ENCODE data around the gene ZC3HAV1. TPM values are rescaled to one million over a fixed set of nuclear protein-coding genes. Genes with fewer than 3 reads are reported as not detected.

The ZC3HAV1 gene
- total RNA-seq, 2 experiments from 2014 or later: 131 to 134 TPM

GRCh38 chr7:139124084-139124914 lies 14.8 kb upstream of the ZC3HAV1 start:
- no peak overlapping the region for H3K27ac Mint-ChIP-seq
- H3K4me1 Mint-ChIP-seq (ENCODE audit: low read depth): peaks cover 45% of the 10 kb centered on the region
- no peaks in the 10 kb centered on the region for H3K27me3 Mint-ChIP-seq (ENCODE audit: low read depth)
- peak; percentile 71 for DNase-seq
- no peaks in the 10 kb centered on the region for H3K36me3 Mint-ChIP-seq (ENCODE audit: low read depth)
- no peaks in the 10 kb centered on the region for H3K9me3 Mint-ChIP-seq
- CTCF ChIA-PET: interaction anchor here (1.0 to 1.5 kb wide), 5 partner anchors 9 to 106 kb away, joined by 3 to 6 read pairs (median 3); partner anchors contain the start of gene UBN2
- no peak overlapping the region for H3K4me3 Mint-ChIP-seq
- intact Hi-C loops (cut with micrococcal nuclease): no loop called here

DNA sequence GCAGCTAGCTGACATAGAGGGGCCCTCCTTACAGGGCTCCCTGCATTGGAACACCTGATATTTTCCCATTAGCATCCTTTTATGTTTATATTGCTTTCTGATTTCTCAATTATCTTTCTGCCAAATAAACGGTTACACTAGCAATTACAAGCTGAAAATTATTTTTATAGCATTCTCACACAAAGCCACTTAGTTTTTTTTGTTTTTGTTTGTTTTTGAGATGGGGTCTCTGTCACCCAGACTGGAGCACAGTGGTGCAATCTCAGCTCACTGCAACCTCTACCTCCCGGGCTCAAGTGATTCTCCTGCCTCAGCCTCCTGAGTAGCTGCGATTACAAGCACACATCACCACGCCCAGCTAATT lies 9.9 kb upstream of the ZC3HAV1 start:
- no peaks in the 10 kb centered on the region for H3K36me3 Mint-ChIP-seq (ENCODE audit: low read depth)
- peak overlapping the region; percentile 17 for H3K27ac Mint-ChIP-seq
- no peak for DNase-seq
- CTCF ChIA-PET: interaction anchor here (0.6 to 1.3 kb wide), 2 partner anchors 9 to 60 kb away, joined by 3 to 4 read pairs; no protein-coding TSS in a partner anchor
- no peaks in the 10 kb centered on the region for H3K27me3 Mint-ChIP-seq (ENCODE audit: low read depth)
- no peaks in the 10 kb centered on the region for H3K9me3 Mint-ChIP-seq
- peaks cover 58% of the 10 kb centered on the region for H3K4me1 Mint-ChIP-seq (ENCODE audit: low read depth)
- no peak overlapping the region for H3K4me3 Mint-ChIP-seq
- intact Hi-C loops (cut with micrococcal nuclease): loop anchor here (2.0 to 10.0 kb wide), 5 partner anchors 111 to 1278 kb away; partner anchors contain the start of genes SLC37A3 and UBN2

DNA sequence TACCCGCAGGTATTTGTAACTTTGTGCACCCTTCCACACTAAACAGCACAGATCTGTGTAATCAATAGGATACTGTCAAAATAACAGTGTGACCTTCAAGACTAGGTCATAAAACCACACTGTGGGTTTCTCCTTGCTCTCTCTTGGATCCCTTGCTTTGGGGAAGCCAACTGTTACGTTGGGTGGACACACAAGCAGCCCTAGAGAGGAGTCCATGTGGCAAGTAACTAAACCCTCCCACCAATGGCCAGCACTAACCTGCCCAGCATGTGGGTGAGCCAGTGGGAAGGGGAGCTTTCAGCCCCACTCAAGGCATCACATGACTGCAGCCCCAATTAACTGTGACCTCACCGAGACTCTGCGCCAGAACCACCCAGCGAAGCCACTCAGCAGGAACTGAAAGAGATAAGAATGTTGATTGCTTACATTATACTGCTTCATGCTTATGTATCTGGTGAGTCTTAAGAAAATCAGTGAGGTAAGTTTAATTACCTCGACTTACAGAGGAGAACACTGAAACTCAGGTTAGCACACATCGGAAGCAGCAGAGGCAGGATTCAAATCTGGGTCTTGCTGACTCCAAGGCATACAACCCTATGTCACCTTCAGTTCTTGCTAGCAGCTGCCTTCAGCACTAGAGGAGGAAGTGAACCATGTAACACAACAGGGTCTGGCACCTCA lies 9.4 kb upstream of the ZC3HAV1 start:
- Mint-ChIP-seq H3K36me3 (ENCODE audit: low read depth) (no peaks in the 10 kb centered on the region), H3K4me3 (peak overlapping the region; percentile 32), H3K9me3 (no peaks in the 10 kb centered on the region), H3K27ac (peak overlapping the region; percentile 17), H3K27me3 (ENCODE audit: low read depth) (no peaks in the 10 kb centered on the region), H3K4me1 (ENCODE audit: low read depth) (peaks cover 57% of the 10 kb centered on the region)
- CTCF ChIA-PET: interaction anchor here (0.6 to 1.3 kb wide), 2 partner anchors 9 to 60 kb away, joined by 3 to 4 read pairs; no protein-coding TSS in a partner anchor
- intact Hi-C loops (cut with micrococcal nuclease): loop anchor here (1.0 to 10.0 kb wide), 8 partner anchors 10 to 1278 kb away; partner anchors contain the start of genes SLC37A3, UBN2 and ZC3HAV1
- DNase-seq: peak; percentile 57

GRCh38 chr7:139118234-139118804 lies 8.8 kb upstream of the ZC3HAV1 start:
- intact Hi-C loops (cut with micrococcal nuclease): loop anchor here (1.0 to 10.0 kb wide), 8 partner anchors 9 to 1279 kb away; partner anchors contain the start of genes SLC37A3, UBN2 and ZC3HAV1
- peak overlapping the region; percentile 17 for H3K27ac Mint-ChIP-seq
- DNase-seq: peak; percentile 76
- no peaks in the 10 kb centered on the region for H3K27me3 Mint-ChIP-seq (ENCODE audit: low read depth)
- H3K36me3 Mint-ChIP-seq (ENCODE audit: low read depth): no peaks in the 10 kb centered on the region
- peaks cover 52% of the 10 kb centered on the region for H3K4me1 Mint-ChIP-seq (ENCODE audit: low read depth)
- peak overlapping the region; percentile 46 for H3K4me3 Mint-ChIP-seq
- no peaks in the 10 kb centered on the region for H3K9me3 Mint-ChIP-seq
- CTCF ChIA-PET: interaction anchor here (0.6 to 1.5 kb wide), 2 partner anchors 15 to 23 kb away, joined by 3 to 5 read pairs; a partner anchor contains a TSS

- H3K27ac Mint-ChIP-seq: peak overlapping the region; percentile 17
- no peaks in the 10 kb centered on the region for H3K9me3 Mint-ChIP-seq
- no peaks in the 10 kb centered on the region for H3K36me3 Mint-ChIP-seq (ENCODE audit: low read depth)
- no peak for DNase-seq
- peaks cover 52% of the 10 kb centered on the region for H3K4me1 Mint-ChIP-seq (ENCODE audit: low read depth)
- H3K4me3 Mint-ChIP-seq: no peak overlapping the region
- H3K27me3 Mint-ChIP-seq (ENCODE audit: low read depth): no peaks in the 10 kb centered on the region
- intact Hi-C loops (cut with micrococcal nuclease): loop anchor here (1.0 to 10.0 kb wide), 8 partner anchors 8 to 1280 kb away; partner anchors contain the start of genes SLC37A3, UBN2 and ZC3HAV1
- CTCF ChIA-PET: interaction anchor here (0.6 to 1.5 kb wide), 2 partner anchors 16 to 24 kb away, joined by 3 to 5 read pairs; a partner anchor contains a TSS
Measured at GRCh38 chr7:139117599-139118233, 8.2 kb upstream of the ZC3HAV1 start.

DNA sequence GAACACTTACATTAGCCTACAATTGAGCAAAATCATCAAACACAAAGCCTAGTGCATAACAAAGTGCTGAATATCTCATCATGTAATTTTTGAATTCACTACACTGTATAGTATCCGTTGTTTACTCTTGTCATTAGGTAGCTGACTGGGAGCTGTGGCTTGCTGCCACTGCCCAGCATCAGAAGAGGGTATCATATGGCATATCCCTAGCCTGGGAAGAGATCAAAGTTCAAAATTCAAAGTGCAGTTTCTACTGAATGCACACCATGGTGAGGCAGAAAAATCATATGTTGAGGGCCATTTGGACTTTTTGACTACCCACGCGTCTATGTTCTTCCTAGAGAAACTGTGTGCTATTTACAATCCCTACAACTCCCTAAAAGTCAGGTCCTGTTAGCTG lies 7.5 kb upstream of the ZC3HAV1 start:
- CTCF ChIA-PET: interaction anchor here (1.5 kb wide), 1 partner anchor 17 kb away, joined by 3 read pairs; a partner anchor contains a TSS
- H3K27ac Mint-ChIP-seq: no peak overlapping the region
- DNase-seq: no peak
- no peak overlapping the region for H3K4me3 Mint-ChIP-seq
- no peaks in the 10 kb centered on the region for H3K36me3 Mint-ChIP-seq (ENCODE audit: low read depth)
- intact Hi-C loops (cut with micrococcal nuclease): loop anchor here (5.0 to 10.0 kb wide), 3 partner anchors 215 to 1280 kb away; partner anchors contain the start of gene SLC37A3
- H3K9me3 Mint-ChIP-seq: peaks cover 1% of the 10 kb centered on the region
- H3K27me3 Mint-ChIP-seq (ENCODE audit: low read depth): no peaks in the 10 kb centered on the region
- H3K4me1 Mint-ChIP-seq (ENCODE audit: low read depth): peaks cover 59% of the 10 kb centered on the region

DNA sequence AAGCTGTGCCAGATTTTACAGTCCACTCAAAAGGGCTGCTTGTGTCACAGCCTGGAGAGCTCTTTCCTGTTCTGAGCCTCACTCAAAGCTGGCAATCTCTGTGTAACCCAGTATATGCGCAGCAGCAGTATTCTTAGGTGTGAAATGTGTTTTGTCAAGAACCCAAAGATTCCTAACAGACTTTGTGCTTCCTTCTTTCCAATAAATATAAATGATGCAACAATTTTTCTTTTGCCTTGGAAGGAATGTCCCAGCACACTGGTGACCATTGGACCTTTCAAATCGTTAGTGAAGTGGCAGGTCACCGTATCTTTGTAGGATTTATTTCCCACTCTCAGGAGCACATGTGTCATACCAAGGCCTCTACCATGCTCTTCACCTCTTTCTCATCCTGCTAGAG lies 5.6 kb upstream of the ZC3HAV1 start:
- CTCF ChIA-PET: interaction anchor here (1.2 to 1.5 kb wide), 4 partner anchors 10 to 23 kb away, joined by 3 to 4 read pairs (median 4); no protein-coding TSS in a partner anchor

GRCh38 chr7:139114585-139114984 lies 5.1 kb upstream of the ZC3HAV1 start:
- H3K27ac Mint-ChIP-seq: no peak overlapping the region
- no peaks in the 10 kb centered on the region for H3K27me3 Mint-ChIP-seq (ENCODE audit: low read depth)
- intact Hi-C loops (cut with micrococcal nuclease): loop anchor here (10.0 kb wide), 1 partner anchor 570 kb away; no protein-coding TSS in a partner anchor
- no peak for DNase-seq
- peaks cover 75% of the 10 kb centered on the region for H3K4me1 Mint-ChIP-seq (ENCODE audit: low read depth)
- peaks cover 5% of the 10 kb centered on the region for H3K9me3 Mint-ChIP-seq
- H3K4me3 Mint-ChIP-seq: no peak overlapping the region
- CTCF ChIA-PET: interaction anchor here (0.6 to 1.5 kb wide), 4 partner anchors 10 to 81 kb away, joined by 3 to 5 read pairs (median 4); no protein-coding TSS in a partner anchor
- H3K36me3 Mint-ChIP-seq (ENCODE audit: low read depth): peaks cover 2% of the 10 kb centered on the region

More for the DNA sequence above, 5.6 kb upstream of the ZC3HAV1 start:
- intact Hi-C loops (cut with micrococcal nuclease): loop anchor here (5.0 to 10.0 kb wide), 3 partner anchors 213 to 1282 kb away; partner anchors contain the start of gene SLC37A3
- no peak for DNase-seq
- Mint-ChIP-seq H3K4me1 (ENCODE audit: low read depth) (peaks cover 76% of the 10 kb centered on the region), H3K4me3 (no peak overlapping the region), H3K27me3 (ENCODE audit: low read depth) (no peaks in the 10 kb centered on the region), H3K9me3 (peaks cover 5% of the 10 kb centered on the region), H3K27ac (no peak overlapping the region), H3K36me3 (ENCODE audit: low read depth) (no peaks in the 10 kb centered on the region)

DNA sequence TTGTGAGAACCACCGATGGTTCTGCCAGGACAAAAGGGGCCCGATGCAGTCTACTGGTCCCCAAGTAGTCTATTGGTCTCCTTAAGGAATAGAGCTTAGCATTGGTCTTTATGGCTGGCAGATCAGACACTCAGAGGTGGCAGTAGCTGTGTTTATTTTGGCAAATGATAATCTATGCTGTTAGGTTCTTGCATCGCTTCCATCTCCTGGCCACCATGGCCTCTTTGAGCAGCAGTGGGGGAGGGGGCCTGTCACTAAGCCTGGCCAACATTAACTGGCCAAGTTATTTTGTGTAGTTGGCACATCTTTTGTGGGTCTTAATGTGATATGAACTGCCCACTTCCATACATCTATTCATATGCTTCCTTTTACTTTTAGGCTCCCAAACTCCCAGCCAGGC lies 4.5 kb upstream of the ZC3HAV1 start:
- H3K4me3 Mint-ChIP-seq: no peak overlapping the region
- intact Hi-C loops (cut with micrococcal nuclease): loop anchor here (10.0 kb wide), 1 partner anchor 571 kb away; no protein-coding TSS in a partner anchor
- H3K9me3 Mint-ChIP-seq: peaks cover 5% of the 10 kb centered on the region
- CTCF ChIA-PET: interaction anchor here (0.6 to 1.5 kb wide), 3 partner anchors 10 to 81 kb away, joined by 3 to 5 read pairs (median 4); no protein-coding TSS in a partner anchor
- peaks cover 8% of the 10 kb centered on the region for H3K36me3 Mint-ChIP-seq (ENCODE audit: low read depth)
- H3K27me3 Mint-ChIP-seq (ENCODE audit: low read depth): no peaks in the 10 kb centered on the region
- peaks cover 69% of the 10 kb centered on the region for H3K4me1 Mint-ChIP-seq (ENCODE audit: low read depth)
- no peak for DNase-seq
- H3K27ac Mint-ChIP-seq: no peak overlapping the region

DNA sequence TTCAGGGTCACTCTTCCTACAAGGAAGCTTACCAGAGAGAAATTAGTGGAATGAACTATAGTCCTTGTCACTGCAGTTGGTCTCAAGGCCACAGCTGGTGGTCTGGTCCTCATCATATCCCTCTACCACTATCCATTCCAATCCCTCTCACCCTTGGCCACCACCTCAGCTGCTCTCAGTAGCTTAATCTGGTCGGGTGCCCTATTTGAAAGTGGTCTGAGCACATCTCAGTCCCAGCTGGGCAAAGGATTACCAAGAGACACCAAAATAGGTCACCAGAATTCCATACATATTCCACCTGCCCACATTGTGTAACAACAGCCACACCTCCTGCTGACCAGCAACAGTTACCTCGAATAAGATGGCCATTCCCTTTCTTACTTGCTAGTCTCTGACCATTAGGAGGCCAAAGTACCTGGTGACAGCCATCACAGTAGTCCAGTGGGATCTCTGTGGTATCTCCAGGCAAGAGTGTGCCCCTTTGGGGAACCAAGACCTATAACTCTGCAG lies 3.3 kb upstream of the ZC3HAV1 start:
- DNase-seq: no peak
- peak overlapping the region; percentile 95 for H3K27ac Mint-ChIP-seq
- intact Hi-C loops (cut with micrococcal nuclease): loop anchor here (10.0 kb wide), 1 partner anchor 572 kb away; no protein-coding TSS in a partner anchor
- peaks cover 5% of the 10 kb centered on the region for H3K9me3 Mint-ChIP-seq
- peaks cover 19% of the 10 kb centered on the region for H3K36me3 Mint-ChIP-seq (ENCODE audit: low read depth)
- no peaks in the 10 kb centered on the region for H3K27me3 Mint-ChIP-seq (ENCODE audit: low read depth)
- H3K4me1 Mint-ChIP-seq (ENCODE audit: low read depth): peaks cover 57% of the 10 kb centered on the region
- CTCF ChIA-PET: interaction anchor here (0.6 to 2.6 kb wide), 3 partner anchors 18 to 866 kb away, joined by 3 to 7 read pairs (median 4); a partner anchor contains a TSS
- H3K4me3 Mint-ChIP-seq: no peak overlapping the region

DNA sequence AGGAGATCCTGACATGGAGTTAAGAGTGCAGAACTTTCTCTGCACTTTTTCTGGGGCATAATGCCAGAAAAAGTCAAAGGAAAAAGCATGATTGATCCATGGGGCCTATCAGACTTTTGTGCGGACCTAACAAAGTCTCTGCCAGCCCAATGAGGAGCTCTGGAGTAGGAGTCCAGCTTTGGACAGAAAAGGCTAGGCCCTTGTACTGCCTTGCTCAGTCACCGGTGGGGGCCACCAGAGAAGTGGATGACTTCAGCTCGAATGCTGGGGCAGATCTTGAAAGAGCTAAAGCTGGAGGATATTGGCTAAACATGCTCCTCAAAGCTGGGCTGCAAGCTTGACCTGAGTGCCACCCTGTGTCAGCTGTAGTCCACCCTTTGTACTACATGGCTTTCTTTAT lies 2.8 kb upstream of the ZC3HAV1 start:
- no peak for DNase-seq
- intact Hi-C loops (cut with micrococcal nuclease): loop anchor here (10.0 kb wide), 1 partner anchor 572 kb away; no protein-coding TSS in a partner anchor
- Mint-ChIP-seq H3K9me3 (peaks cover 5% of the 10 kb centered on the region), H3K27ac (peak overlapping the region; percentile 95), H3K4me3 (peak overlapping the region; percentile 65), H3K27me3 (ENCODE audit: low read depth) (no peaks in the 10 kb centered on the region), H3K4me1 (ENCODE audit: low read depth) (peaks cover 52% of the 10 kb centered on the region), H3K36me3 (ENCODE audit: low read depth) (peaks cover 24% of the 10 kb centered on the region)
- CTCF ChIA-PET: interaction anchor here (0.6 to 2.6 kb wide), 2 partner anchors 17 to 865 kb away, joined by 3 to 7 read pairs; no protein-coding TSS in a partner anchor

Data from activated naive CD4-positive, alpha-beta T cell treated with anti-CD3 and anti-CD28 coated beads for 36 hours (primary cell).